WERI-Rb-1 (cell line): ENCODE results near the gene GGT6.

ENCODE experiments used
- DNase-seq: peaks from one replicate; pipeline ENCODE4 v3.0.0-alpha.2; 2020
- H3K27ac ChIP-seq: fragments of 250-450 bp; sonication (Bioruptor Pico); 2 replicates; pipeline ENCODE4 v1.5.1; 2020; ENCODE audit warnings: mild to moderate bottlenecking, moderate library complexity
- H3K27me3 ChIP-seq: fragments of 250-450 bp; sonication (Bioruptor Pico); 2 replicates; pipeline ENCODE4 v1.5.1; 2021; ENCODE audit warnings: mild to moderate bottlenecking, low read depth, moderate library complexity; ENCODE audit not compliant: insufficient read depth, severe bottlenecking
- H3K36me3 ChIP-seq: fragments of 250-450 bp; sonication (Bioruptor Pico); 2 replicates; pipeline ENCODE4 v1.5.1; 2020; ENCODE audit warnings: mild to moderate bottlenecking, moderate library complexity
- H3K4me3 ChIP-seq: 2 replicates; pipeline ENCODE4 v1.5.1; 2011; ENCODE audit warnings: low read depth, mild to moderate bottlenecking, control low read depth, low read length
- H3K9me3 ChIP-seq: fragments of 250-450 bp; sonication (Bioruptor Pico); 2 replicates; pipeline ENCODE4 v1.5.1; 2021; ENCODE audit warnings: mild to moderate bottlenecking, moderate library complexity; ENCODE audit not compliant: severe bottlenecking
- TF ChIP-seq, protein P1 (sequence below): IDR thresholded peaks from 2 replicates; pipeline ENCODE4 v1.5.1; 2011; ENCODE audit warnings: low read depth, mild to moderate bottlenecking, control low read depth, inconsistent platforms, low read length

GGT6 gene

GRCh38 chr17:4529533-4530152, 30.7 kb downstream of the GGT6 start:
- peak; percentile 77 for DNase-seq
- Histone ChIP-seq H3K27ac (peak overlapping the region; percentile 52), H3K27me3 (no peaks in the 10 kb centered on the region), H3K36me3 (no peaks in the 10 kb centered on the region), H3K9me3 (no peaks in the 10 kb centered on the region), H3K4me3 (no peak overlapping the region)
- TF ChIP-seq, protein P1, sequence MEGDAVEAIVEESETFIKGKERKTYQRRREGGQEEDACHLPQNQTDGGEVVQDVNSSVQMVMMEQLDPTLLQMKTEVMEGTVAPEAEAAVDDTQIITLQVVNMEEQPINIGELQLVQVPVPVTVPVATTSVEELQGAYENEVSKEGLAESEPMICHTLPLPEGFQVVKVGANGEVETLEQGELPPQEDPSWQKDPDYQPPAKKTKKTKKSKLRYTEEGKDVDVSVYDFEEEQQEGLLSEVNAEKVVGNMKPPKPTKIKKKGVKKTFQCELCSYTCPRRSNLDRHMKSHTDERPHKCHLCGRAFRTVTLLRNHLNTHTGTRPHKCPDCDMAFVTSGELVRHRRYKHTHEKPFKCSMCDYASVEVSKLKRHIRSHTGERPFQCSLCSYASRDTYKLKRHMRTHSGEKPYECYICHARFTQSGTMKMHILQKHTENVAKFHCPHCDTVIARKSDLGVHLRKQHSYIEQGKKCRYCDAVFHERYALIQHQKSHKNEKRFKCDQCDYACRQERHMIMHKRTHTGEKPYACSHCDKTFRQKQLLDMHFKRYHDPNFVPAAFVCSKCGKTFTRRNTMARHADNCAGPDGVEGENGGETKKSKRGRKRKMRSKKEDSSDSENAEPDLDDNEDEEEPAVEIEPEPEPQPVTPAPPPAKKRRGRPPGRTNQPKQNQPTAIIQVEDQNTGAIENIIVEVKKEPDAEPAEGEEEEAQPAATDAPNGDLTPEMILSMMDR, result no peak

- Histone ChIP-seq H3K4me3 (no peak overlapping the region), H3K36me3 (no peaks in the 10 kb centered on the region), H3K9me3 (no peaks in the 10 kb centered on the region), H3K27ac (no peak overlapping the region), H3K27me3 (no peaks in the 10 kb centered on the region)
- no peak for DNase-seq
- TF ChIP-seq, protein P1, result no peak
Measured at GRCh38 chr17:4527566-4528125, 32.7 kb downstream of the GGT6 start.

DNA sequence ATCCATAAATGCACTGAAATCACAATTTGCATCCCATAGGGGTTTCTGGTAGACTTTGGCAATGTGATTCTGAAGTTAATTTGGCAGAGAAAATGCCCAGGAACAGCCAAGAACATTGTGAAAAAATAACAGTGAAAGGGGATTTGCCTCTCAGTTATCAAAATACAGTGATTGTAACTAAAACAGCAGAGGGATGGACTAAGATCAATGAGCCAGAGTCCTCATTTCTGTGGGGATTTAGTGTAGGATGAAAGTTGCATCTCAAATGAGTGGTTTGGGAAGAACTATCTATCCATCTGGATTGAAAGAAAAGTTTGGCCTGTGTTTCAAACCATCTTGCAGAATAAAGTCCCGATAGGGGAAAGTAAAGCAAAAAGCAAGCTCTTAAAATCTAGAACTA, 33.2 kb downstream of the GGT6 start:
- no peak for DNase-seq
- H3K27me3 ChIP-seq, result no peaks in the 10 kb centered on the region
- no peak overlapping the region for H3K4me3 ChIP-seq
- H3K9me3 ChIP-seq, result no peaks in the 10 kb centered on the region
- no peaks in the 10 kb centered on the region for H3K36me3 ChIP-seq
- TF ChIP-seq, protein P1, result no peak
- H3K27ac ChIP-seq, result no peak overlapping the region

GRCh38 chr17:4525691-4526397, 34.5 kb downstream of the GGT6 start:
- no peaks in the 10 kb centered on the region for H3K36me3 ChIP-seq
- H3K9me3 ChIP-seq, result no peaks in the 10 kb centered on the region
- TF ChIP-seq, protein P1, result no peak
- no peak overlapping the region for H3K4me3 ChIP-seq
- H3K27ac ChIP-seq, result no peak overlapping the region
- DNase-seq, result no peak
- H3K27me3 ChIP-seq, result no peaks in the 10 kb centered on the region

GRCh38 chr17:4523946-4524345, 36.4 kb downstream of the GGT6 start:
- no peak overlapping the region for H3K27ac ChIP-seq
- TF ChIP-seq, protein P1, result no peak

More at GRCh38 chr17:4523946-4524345, 36.4 kb downstream of the GGT6 start:
- H3K27me3 ChIP-seq, result no peaks in the 10 kb centered on the region
- no peak for DNase-seq
- no peaks in the 10 kb centered on the region for H3K36me3 ChIP-seq
- no peak overlapping the region for H3K4me3 ChIP-seq
- no peaks in the 10 kb centered on the region for H3K9me3 ChIP-seq
